ENCODE data around the gene CHAC1.
"Not testable (repeated sequence)": the region's sequence is repeated elsewhere in the genome, so short reads cannot be mapped to it uniquely, and the experiment has no call there.

CHAC1 gene

GRCh38 chr15:40940296-40940801 is 12.9 kb upstream of the CHAC1 start:
- peak in 1 of 2 experiments; percentile 47 for DNase-seq

GRCh38 chr15:40941068-40941527 is 12.2 kb upstream of the CHAC1 start:
- DNase-seq: no peak

- peak; percentile 72 to 80 for DNase-seq
Measured at GRCh38 chr15:40941528-40942336, 11.5 kb upstream of the CHAC1 start.

- DNase-seq: no peak
Measured at GRCh38 chr15:40942337-40942854, 10.9 kb upstream of the CHAC1 start.

GRCh38 chr15:40942878-40943277 is 10.4 kb upstream of the CHAC1 start:
- no peak for DNase-seq

- DNase-seq: no peak
Measured at GRCh38 chr15:40943764-40944365, 9.4 kb upstream of the CHAC1 start.

- DNase-seq: no peak
Measured at GRCh38 chr15:40944510-40945296, 8.6 kb upstream of the CHAC1 start.

- DNase-seq: no peak
Measured at GRCh38 chr15:40948706-40949473, 4.4 kb upstream of the CHAC1 start.

- DNase-seq: no peak
Measured at GRCh38 chr15:40949756-40950207, 3.5 kb upstream of the CHAC1 start.

GRCh38 chr15:40951764-40952163 is 1.5 kb upstream of the CHAC1 start:
- no peak for DNase-seq

- no peak for DNase-seq
Measured at GRCh38 chr15:40952301-40952900, 870 bp upstream of the CHAC1 start.

GRCh38 chr15:40953713-40954074 is 423 bp downstream of the CHAC1 start:
- no peak for DNase-seq

GRCh38 chr15:40954158-40954848 is 1.0 kb downstream of the CHAC1 start:
- DNase-seq: not testable (repeated sequence)

- DNase-seq: no peak
Measured at GRCh38 chr15:40955141-40955903, 2.1 kb downstream of the CHAC1 start.

GRCh38 chr15:40955930-40956540 is 2.8 kb downstream of the CHAC1 start:
- no peak for DNase-seq

GRCh38 chr15:40956541-40956982 is 3.3 kb downstream of the CHAC1 start:
- DNase-seq: no peak

GRCh38 chr15:40957041-40957555 is 3.8 kb downstream of the CHAC1 start:
- DNase-seq: no peak

- no peak for DNase-seq
Measured at GRCh38 chr15:40957581-40958051, 4.3 kb downstream of the CHAC1 start.

GRCh38 chr15:40958146-40958545 is 4.9 kb downstream of the CHAC1 start:
- no peak for DNase-seq
